Endothelial cell (in vitro differentiated cells): ENCODE results near the gene NKAIN2. TPM values are rescaled to one million over a fixed set of nuclear protein-coding genes. Genes with fewer than 3 reads are reported as not detected.

ENCODE experiments used
- DNase-seq: peaks from one replicate; pipeline ENCODE4 v3.0.0; 2021; ENCODE audit warnings: low spot score
- H3K27ac Mint-ChIP-seq: one replicate; pipeline ENCODE4 v1.8.0; 2021; ENCODE audit warnings: mixed read lengths, inconsistent platforms; ENCODE audit not compliant: unreplicated experiment
- H3K27me3 Mint-ChIP-seq: one replicate; pipeline ENCODE4 v1.8.0; 2021; ENCODE audit warnings: mild to moderate bottlenecking, moderate library complexity, mixed read lengths, inconsistent platforms; ENCODE audit not compliant: unreplicated experiment
- H3K36me3 Mint-ChIP-seq: one replicate; pipeline ENCODE4 v1.8.0; 2021; ENCODE audit warnings: mild to moderate bottlenecking, low read depth, mixed read lengths, inconsistent platforms; ENCODE audit not compliant: unreplicated experiment
- H3K4me1 Mint-ChIP-seq: one replicate; pipeline ENCODE4 v1.8.0; 2021; ENCODE audit warnings: mild to moderate bottlenecking, mixed read lengths, inconsistent platforms; ENCODE audit not compliant: unreplicated experiment
- H3K4me3 Mint-ChIP-seq: one replicate; pipeline ENCODE4 v1.8.0; 2021; ENCODE audit warnings: mild to moderate bottlenecking, mixed read lengths, inconsistent platforms; ENCODE audit not compliant: unreplicated experiment
- H3K9me3 Mint-ChIP-seq: one replicate; pipeline ENCODE4 v1.8.0; 2021; ENCODE audit warnings: mixed read lengths, inconsistent platforms; ENCODE audit not compliant: unreplicated experiment
- total RNA-seq: library from RNA; stranded (reverse); fragmentation: NEBNext Ultra II Directional; extraction: Animal tissue kit (Norgen Biotek cat#: 25700); gene quantifications from one replicate; pipeline ENCODE4 v1.2.1, GENCODE V29; 2021; ENCODE audit not compliant: unreplicated experiment
- TF ChIP-seq, protein P1 (sequence below): fragments of 200-600 bp; sonication (generic); IDR thresholded peaks from one replicate; pipeline ENCODE4 v1.5.0; 2021; ENCODE audit warnings: antibody characterized with exemption; ENCODE audit not compliant: unreplicated experiment

Gene NKAIN2
- total RNA-seq, 1 donor from 2014 or later = 9.5 TPM

DNA sequence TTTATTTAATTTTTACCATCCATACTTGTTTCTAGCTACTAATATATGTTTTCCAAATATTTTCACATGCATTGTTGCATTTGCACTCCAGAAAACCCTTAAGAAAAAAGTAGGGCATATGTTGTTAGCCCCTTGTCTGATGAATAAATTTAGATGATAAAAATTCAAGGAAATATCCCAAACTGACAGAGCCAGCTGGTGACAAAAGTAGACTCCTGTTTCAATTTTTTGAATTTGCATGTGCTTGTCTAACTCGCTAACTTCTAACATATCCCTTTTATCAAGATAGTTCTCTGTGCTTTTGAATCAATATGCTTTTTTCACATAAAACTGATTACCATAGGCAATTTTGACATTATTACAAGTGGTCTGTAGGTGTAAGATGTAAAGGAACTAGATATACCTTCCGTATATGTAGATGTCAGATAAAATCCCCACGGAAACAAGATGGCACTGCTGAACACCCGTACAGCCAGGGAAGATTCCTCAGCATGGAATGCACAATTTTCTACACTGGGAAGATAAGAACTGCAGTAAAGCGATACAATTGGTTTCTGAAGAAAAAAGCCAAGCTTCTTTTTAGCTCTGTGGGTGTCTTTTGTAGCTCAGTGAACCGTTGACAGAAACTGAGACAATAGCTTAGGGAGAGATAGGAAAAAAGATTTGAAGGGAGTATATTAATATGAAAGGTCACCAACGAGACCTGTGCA, 721.0 kb downstream of the NKAIN2 start:
- no peak for DNase-seq
- no peaks in the 10 kb centered on the region for H3K4me1 Mint-ChIP-seq
- no peaks in the 10 kb centered on the region for H3K9me3 Mint-ChIP-seq
- H3K36me3 Mint-ChIP-seq = no peaks in the 10 kb centered on the region
- no peak overlapping the region for H3K27ac Mint-ChIP-seq
- TF ChIP-seq, protein P1, sequence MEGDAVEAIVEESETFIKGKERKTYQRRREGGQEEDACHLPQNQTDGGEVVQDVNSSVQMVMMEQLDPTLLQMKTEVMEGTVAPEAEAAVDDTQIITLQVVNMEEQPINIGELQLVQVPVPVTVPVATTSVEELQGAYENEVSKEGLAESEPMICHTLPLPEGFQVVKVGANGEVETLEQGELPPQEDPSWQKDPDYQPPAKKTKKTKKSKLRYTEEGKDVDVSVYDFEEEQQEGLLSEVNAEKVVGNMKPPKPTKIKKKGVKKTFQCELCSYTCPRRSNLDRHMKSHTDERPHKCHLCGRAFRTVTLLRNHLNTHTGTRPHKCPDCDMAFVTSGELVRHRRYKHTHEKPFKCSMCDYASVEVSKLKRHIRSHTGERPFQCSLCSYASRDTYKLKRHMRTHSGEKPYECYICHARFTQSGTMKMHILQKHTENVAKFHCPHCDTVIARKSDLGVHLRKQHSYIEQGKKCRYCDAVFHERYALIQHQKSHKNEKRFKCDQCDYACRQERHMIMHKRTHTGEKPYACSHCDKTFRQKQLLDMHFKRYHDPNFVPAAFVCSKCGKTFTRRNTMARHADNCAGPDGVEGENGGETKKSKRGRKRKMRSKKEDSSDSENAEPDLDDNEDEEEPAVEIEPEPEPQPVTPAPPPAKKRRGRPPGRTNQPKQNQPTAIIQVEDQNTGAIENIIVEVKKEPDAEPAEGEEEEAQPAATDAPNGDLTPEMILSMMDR = no peak
- H3K27me3 Mint-ChIP-seq = no peaks in the 10 kb centered on the region
- H3K4me3 Mint-ChIP-seq = no peak overlapping the region

DNA sequence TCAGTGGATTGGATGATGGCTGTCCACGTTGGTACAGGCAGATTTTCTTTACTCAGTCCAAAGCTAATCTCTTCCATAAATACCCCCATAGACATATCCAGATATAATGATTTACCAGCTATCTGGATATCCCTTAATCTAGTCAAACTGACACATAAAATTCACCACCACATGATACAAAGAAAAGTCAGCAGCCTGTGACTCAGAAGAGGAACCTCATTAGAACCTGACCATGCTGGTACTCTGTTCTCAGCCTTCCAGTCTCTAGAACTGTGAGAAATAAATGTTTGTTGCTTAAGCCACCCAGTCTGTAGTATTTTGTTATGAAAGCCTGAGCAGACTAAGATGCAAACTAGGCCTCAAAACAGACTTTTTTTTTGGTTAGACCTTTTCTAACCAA, 727.3 kb downstream of the NKAIN2 start:
- H3K27ac Mint-ChIP-seq = no peak overlapping the region
- H3K27me3 Mint-ChIP-seq = no peaks in the 10 kb centered on the region
- TF ChIP-seq, protein P1 = no peak
- H3K9me3 Mint-ChIP-seq = no peaks in the 10 kb centered on the region
- DNase-seq = no peak
- peaks cover 4% of the 10 kb centered on the region for H3K4me1 Mint-ChIP-seq
- no peak overlapping the region for H3K4me3 Mint-ChIP-seq
- H3K36me3 Mint-ChIP-seq = no peaks in the 10 kb centered on the region

DNA sequence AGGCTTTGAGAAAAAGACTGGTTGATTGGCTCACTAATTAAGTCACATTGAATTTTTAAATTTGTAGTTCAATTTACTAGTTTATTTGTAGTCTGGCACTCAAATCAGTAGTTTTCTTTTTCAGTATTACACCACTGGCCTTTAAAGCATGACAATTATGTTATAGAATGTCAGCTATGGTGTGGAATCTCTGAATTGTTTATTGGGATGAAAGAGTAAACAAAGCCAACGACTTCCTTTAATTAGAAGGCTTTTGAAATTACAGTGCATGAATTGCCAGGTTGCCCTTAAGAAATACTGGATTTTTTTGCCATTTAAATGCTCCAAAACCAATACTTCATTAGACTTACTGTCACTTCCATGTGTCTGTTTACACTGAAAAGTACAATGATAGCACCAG, 731.6 kb downstream of the NKAIN2 start:
- no peak for DNase-seq
- Mint-ChIP-seq H3K9me3 (no peaks in the 10 kb centered on the region), H3K4me3 (no peak overlapping the region), H3K27me3 (no peaks in the 10 kb centered on the region), H3K27ac (no peak overlapping the region), H3K4me1 (peaks cover 4% of the 10 kb centered on the region), H3K36me3 (no peaks in the 10 kb centered on the region)
- TF ChIP-seq, protein P1 = no peak

DNA sequence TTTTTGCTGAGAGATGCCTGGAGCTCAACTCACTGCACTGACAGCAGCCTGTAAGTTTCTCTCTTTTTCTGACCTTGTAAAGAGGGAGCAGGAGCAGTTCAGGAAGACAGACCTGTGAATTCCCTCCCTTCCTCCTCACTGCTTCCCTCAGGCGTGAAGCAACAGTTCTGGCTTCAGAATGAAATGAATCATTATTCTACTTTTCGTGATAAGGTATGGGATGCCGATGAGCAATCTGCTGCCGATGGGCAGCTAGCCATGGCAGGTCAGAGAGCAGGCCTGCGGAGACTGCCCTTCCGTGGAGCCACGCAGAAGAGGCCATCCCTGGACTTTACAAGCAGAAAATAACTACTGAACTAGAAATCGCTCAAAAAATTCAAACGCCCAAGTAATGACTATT, 732.1 kb downstream of the NKAIN2 start:
- Mint-ChIP-seq H3K4me1 (peaks cover 4% of the 10 kb centered on the region), H3K4me3 (no peak overlapping the region), H3K27ac (no peak overlapping the region)

DNA sequence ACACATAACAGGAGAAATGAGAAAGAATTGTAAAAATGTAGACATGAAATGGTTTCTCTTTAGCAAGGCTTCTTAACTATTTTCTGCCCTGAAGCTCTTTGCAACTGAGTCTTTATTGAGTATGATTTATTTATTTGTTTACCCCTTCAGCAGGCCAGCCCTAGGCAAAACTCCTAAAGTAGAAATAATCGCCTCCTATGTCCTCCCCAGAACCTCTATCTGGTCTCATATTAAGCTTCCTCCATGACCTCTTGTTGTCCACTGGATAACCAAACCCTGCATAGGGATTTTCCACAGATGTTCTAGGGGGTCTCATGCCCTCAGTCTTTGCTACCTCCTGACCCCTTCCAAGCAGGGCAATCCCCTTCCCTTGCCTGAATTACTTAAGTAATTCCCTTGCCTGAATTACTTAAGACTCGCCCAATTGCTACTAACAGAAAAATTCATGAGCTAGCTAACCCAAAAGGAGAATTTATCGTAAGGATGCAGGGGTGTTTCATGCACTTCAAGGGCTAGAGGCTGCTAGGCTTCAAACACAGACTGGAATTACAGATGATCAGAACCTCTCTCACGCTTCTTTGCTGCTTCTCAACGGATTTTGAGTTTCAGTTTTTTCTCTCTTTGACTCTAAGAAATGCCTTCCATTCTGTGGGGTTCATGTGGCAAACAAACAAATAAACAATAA, 732.6 kb downstream of the NKAIN2 start:
- H3K4me3 Mint-ChIP-seq = no peak overlapping the region
- no peaks in the 10 kb centered on the region for H3K9me3 Mint-ChIP-seq
- no peaks in the 10 kb centered on the region for H3K36me3 Mint-ChIP-seq
- no peak overlapping the region for H3K27ac Mint-ChIP-seq
- TF ChIP-seq, protein P1 = no peak
- no peaks in the 10 kb centered on the region for H3K27me3 Mint-ChIP-seq
- peaks cover 4% of the 10 kb centered on the region for H3K4me1 Mint-ChIP-seq
- DNase-seq = no peak

More for the DNA sequence above, 732.1 kb downstream of the NKAIN2 start:
- H3K9me3 Mint-ChIP-seq = no peaks in the 10 kb centered on the region
- TF ChIP-seq, protein P1 = no peak
- H3K27me3 Mint-ChIP-seq = no peaks in the 10 kb centered on the region
- H3K36me3 Mint-ChIP-seq = no peaks in the 10 kb centered on the region
- no peak for DNase-seq
